GM23338 (cell line): ENCODE results near the gene DCLK3. TPM values are rescaled to one million over a fixed set of nuclear protein-coding genes. Genes with fewer than 3 reads are reported as not detected.

ENCODE experiments used
- ATAC-seq: fragments of 200-7000 bp; cut with Tn5 transposase; 3 replicates; pipeline ENCODE4 v1.9.1; 2020
- DNase-seq: peaks from one replicate; pipeline ENCODE4 v3.0.0-alpha.2; 2015; ENCODE audit warnings: low spot score
- H2AFZ ChIP-seq: fragments of 200-600 bp; sonication (generic); 2 replicates; pipeline ENCODE4 v1.8.0; 2016; ENCODE audit warnings: antibody characterized with exemption, mild to moderate bottlenecking, moderate library complexity
- H3F3A ChIP-seq: fragments of 200-600 bp; sonication (generic); replicated peaks from 2 replicates; pipeline ENCODE4 v1.8.0; 2017; ENCODE audit warnings: antibody characterized with exemption, mixed run types, low read depth
- H3K27ac ChIP-seq: fragments of 200-600 bp; sonication (generic); 2 replicates; pipeline ENCODE4 v1.6.1; 2016; ENCODE audit warnings: low read depth
- H3K27me3 ChIP-seq: fragments of 200-600 bp; sonication (generic); 2 replicates; pipeline ENCODE4 v1.8.0; 2016; ENCODE audit warnings: mild to moderate bottlenecking, mixed run types, moderate library complexity; ENCODE audit not compliant: insufficient read depth
- H3K36me3 ChIP-seq: fragments of 200-600 bp; sonication (generic); 2 replicates; pipeline ENCODE4 v1.8.0; 2016; ENCODE audit warnings: mild to moderate bottlenecking; ENCODE audit not compliant: insufficient read depth
- H3K4me1 ChIP-seq: fragments of 200-600 bp; sonication (generic); 2 replicates; pipeline ENCODE4 v1.8.0; 2016; ENCODE audit warnings: mild to moderate bottlenecking, moderate library complexity; ENCODE audit not compliant: insufficient read depth
- H3K4me2 ChIP-seq: fragments of 200-600 bp; sonication (generic); 2 replicates; pipeline ENCODE4 v1.7.1; 2017; ENCODE audit warnings: mixed run types
- H3K4me3 ChIP-seq: fragments of 200-600 bp; sonication (generic); 2 replicates; pipeline ENCODE4 v1.6.1; 2016; ENCODE audit warnings: mixed run types
- H3K79me2 ChIP-seq: fragments of 200-600 bp; sonication (generic); replicated peaks from 2 replicates; pipeline ENCODE4 v1.8.0; 2017; ENCODE audit warnings: mild to moderate bottlenecking; ENCODE audit not compliant: insufficient read depth
- H3K9me2 ChIP-seq: fragments of 200-600 bp; sonication (generic); 2 replicates; pipeline ENCODE4 v1.8.0; 2017; ENCODE audit not compliant: insufficient read depth
- H4K20me1 ChIP-seq: fragments of 200-600 bp; sonication (generic); replicated peaks from 2 replicates; pipeline ENCODE4 v1.8.0; 2017; ENCODE audit warnings: mild to moderate bottlenecking; ENCODE audit not compliant: insufficient read depth
- H3K27ac Mint-ChIP-seq: 2 replicates; pipeline ENCODE4 v1.8.0; 2020; ENCODE audit warnings: inconsistent platforms, mild to moderate bottlenecking, moderate library complexity, mixed read lengths
- H3K27me3 Mint-ChIP-seq: 3 replicates; pipeline ENCODE4 v1.8.0; 2022; ENCODE audit warnings: low read depth, mild to moderate bottlenecking, moderate library complexity, mixed read lengths, inconsistent platforms; ENCODE audit not compliant: insufficient read depth, poor library complexity
- H3K36me3 Mint-ChIP-seq: 3 replicates; pipeline ENCODE4 v1.8.0; 2021; ENCODE audit warnings: low read depth, mild to moderate bottlenecking, inconsistent platforms, moderate library complexity, mixed read lengths
- H3K4me1 Mint-ChIP-seq: 3 replicates; pipeline ENCODE4 v1.8.0; 2020; ENCODE audit warnings: mild to moderate bottlenecking, inconsistent platforms, mixed read lengths
- H3K4me3 Mint-ChIP-seq: 3 replicates; pipeline ENCODE4 v1.8.0; 2021; ENCODE audit warnings: moderate library complexity, mild to moderate bottlenecking, inconsistent platforms, mixed read lengths
- H3K9me3 Mint-ChIP-seq: 3 replicates; pipeline ENCODE4 v1.8.0; 2020; ENCODE audit warnings: moderate library complexity, mild to moderate bottlenecking, inconsistent platforms, mixed read lengths
- CREB1 ChIP-seq: fragments of 250-450 bp; sonication (Bioruptor Pico); IDR thresholded peaks from 2 replicates; pipeline ENCODE4 v1.5.0; 2020; ENCODE audit warnings: low read depth, mild to moderate bottlenecking, moderate library complexity
- CTCF ChIP-seq, 2 experiments: fragments of 200-600 bp in 1 of 2; sonication (generic) in 1 of 2; conservative IDR thresholded peaks; 2 replicates each; pipeline versions ENCODE4 v1.5.1 to v1.6.1; 2016 to 2017; ENCODE audit warnings: antibody characterized with exemption in 2 of 2, low read depth in 2 of 2, mild to moderate bottlenecking in 2 of 2, moderate library complexity in 1 of 2
- ETS1 ChIP-seq: IDR thresholded peaks from 2 replicates; pipeline ENCODE4 v1.6.1; 2016; ENCODE audit warnings: antibody characterized with exemption
- EZH2 ChIP-seq: fragments of 200-600 bp; sonication (generic); IDR thresholded peaks from one replicate; pipeline ENCODE4 v1.8.0; 2017; ENCODE audit warnings: antibody characterized with exemption, mild to moderate bottlenecking, low read depth; ENCODE audit not compliant: unreplicated experiment
- EZH2phosphoT487 ChIP-seq: fragments of 200-600 bp; sonication (generic); IDR thresholded peaks from one replicate; pipeline ENCODE4 v1.8.1; 2018; ENCODE audit warnings: antibody characterized with exemption; ENCODE audit not compliant: unreplicated experiment
- JUNB ChIP-seq: IDR thresholded peaks from one replicate; pipeline ENCODE4 v1.6.1; 2016; ENCODE audit warnings: antibody characterized with exemption; ENCODE audit not compliant: unreplicated experiment
- NANOG ChIP-seq: IDR thresholded peaks from 2 replicates; pipeline ENCODE4 v1.6.1; 2016; ENCODE audit warnings: antibody characterized with exemption, borderline replicate concordance
- POLR2AphosphoS5 ChIP-seq: IDR thresholded peaks from 2 replicates; pipeline ENCODE4 v1.6.1; 2016; ENCODE audit warnings: antibody characterized with exemption, low read depth
- STAT1 ChIP-seq: IDR thresholded peaks from one replicate; pipeline ENCODE4 v1.6.1; 2016; ENCODE audit warnings: antibody characterized with exemption; ENCODE audit not compliant: unreplicated experiment
- ZNF114 ChIP-seq: fragments of 250-450 bp; sonication (Bioruptor Pico); IDR thresholded peaks from 2 replicates; pipeline ENCODE4 v1.5.0; 2020; ENCODE audit warnings: mild to moderate bottlenecking, moderate library complexity
- ZNF331 ChIP-seq: fragments of 250-450 bp; sonication (Bioruptor Pico); IDR thresholded peaks from 2 replicates; pipeline ENCODE4 v1.5.0; 2020; ENCODE audit warnings: low read depth, mild to moderate bottlenecking, moderate library complexity
- polyA plus RNA-seq: library from polyadenylated mRNA; unstranded; fragments of >200 nt; fragmentation: Nextera tagmentation; extraction: Ambion mirVana; gene quantifications from 2 replicates; pipeline ENCODE4 v1.2.1, GENCODE V29; 2016
- total RNA-seq: library from RNA; depleted of rRNA; stranded (reverse); fragments of >200 nt; shearing (Covaris generic); gene quantifications from 2 replicates; pipeline ENCODE4 v1.2.3, GENCODE V29; 2014
- TF ChIP-seq, protein P1 (sequence below): fragments of 250-450 bp; sonication (Bioruptor Pico); IDR thresholded peaks from 2 replicates; pipeline ENCODE4 v1.5.0; 2020; ENCODE audit warnings: mild to moderate bottlenecking, moderate library complexity
- TF ChIP-seq, protein P2 (sequence below): IDR thresholded peaks from one replicate; pipeline ENCODE4 v1.6.1; 2018; ENCODE audit warnings: antibody characterized with exemption; ENCODE audit not compliant: unreplicated experiment

The DCLK3 gene
- total and polyA plus RNA-seq, 2 experiments from 2014 or later: 0.40 to 0.66 TPM

- no peak for TF ChIP-seq CREB1 (CRISPR knock-in tag)
- no peak for TF ChIP-seq ZNF114 (CRISPR knock-in tag)
- TF ChIP-seq CTCF (conservative IDR thresholded peaks at IDR 0.05; ENCODE audit: low read depth in 2 of 2): no peak
- no peak for TF ChIP-seq ZNF331 (CRISPR knock-in tag)
- no peak for TF ChIP-seq EZH2phosphoT487
- TF ChIP-seq STAT1: no peak
- TF ChIP-seq, protein P1, sequence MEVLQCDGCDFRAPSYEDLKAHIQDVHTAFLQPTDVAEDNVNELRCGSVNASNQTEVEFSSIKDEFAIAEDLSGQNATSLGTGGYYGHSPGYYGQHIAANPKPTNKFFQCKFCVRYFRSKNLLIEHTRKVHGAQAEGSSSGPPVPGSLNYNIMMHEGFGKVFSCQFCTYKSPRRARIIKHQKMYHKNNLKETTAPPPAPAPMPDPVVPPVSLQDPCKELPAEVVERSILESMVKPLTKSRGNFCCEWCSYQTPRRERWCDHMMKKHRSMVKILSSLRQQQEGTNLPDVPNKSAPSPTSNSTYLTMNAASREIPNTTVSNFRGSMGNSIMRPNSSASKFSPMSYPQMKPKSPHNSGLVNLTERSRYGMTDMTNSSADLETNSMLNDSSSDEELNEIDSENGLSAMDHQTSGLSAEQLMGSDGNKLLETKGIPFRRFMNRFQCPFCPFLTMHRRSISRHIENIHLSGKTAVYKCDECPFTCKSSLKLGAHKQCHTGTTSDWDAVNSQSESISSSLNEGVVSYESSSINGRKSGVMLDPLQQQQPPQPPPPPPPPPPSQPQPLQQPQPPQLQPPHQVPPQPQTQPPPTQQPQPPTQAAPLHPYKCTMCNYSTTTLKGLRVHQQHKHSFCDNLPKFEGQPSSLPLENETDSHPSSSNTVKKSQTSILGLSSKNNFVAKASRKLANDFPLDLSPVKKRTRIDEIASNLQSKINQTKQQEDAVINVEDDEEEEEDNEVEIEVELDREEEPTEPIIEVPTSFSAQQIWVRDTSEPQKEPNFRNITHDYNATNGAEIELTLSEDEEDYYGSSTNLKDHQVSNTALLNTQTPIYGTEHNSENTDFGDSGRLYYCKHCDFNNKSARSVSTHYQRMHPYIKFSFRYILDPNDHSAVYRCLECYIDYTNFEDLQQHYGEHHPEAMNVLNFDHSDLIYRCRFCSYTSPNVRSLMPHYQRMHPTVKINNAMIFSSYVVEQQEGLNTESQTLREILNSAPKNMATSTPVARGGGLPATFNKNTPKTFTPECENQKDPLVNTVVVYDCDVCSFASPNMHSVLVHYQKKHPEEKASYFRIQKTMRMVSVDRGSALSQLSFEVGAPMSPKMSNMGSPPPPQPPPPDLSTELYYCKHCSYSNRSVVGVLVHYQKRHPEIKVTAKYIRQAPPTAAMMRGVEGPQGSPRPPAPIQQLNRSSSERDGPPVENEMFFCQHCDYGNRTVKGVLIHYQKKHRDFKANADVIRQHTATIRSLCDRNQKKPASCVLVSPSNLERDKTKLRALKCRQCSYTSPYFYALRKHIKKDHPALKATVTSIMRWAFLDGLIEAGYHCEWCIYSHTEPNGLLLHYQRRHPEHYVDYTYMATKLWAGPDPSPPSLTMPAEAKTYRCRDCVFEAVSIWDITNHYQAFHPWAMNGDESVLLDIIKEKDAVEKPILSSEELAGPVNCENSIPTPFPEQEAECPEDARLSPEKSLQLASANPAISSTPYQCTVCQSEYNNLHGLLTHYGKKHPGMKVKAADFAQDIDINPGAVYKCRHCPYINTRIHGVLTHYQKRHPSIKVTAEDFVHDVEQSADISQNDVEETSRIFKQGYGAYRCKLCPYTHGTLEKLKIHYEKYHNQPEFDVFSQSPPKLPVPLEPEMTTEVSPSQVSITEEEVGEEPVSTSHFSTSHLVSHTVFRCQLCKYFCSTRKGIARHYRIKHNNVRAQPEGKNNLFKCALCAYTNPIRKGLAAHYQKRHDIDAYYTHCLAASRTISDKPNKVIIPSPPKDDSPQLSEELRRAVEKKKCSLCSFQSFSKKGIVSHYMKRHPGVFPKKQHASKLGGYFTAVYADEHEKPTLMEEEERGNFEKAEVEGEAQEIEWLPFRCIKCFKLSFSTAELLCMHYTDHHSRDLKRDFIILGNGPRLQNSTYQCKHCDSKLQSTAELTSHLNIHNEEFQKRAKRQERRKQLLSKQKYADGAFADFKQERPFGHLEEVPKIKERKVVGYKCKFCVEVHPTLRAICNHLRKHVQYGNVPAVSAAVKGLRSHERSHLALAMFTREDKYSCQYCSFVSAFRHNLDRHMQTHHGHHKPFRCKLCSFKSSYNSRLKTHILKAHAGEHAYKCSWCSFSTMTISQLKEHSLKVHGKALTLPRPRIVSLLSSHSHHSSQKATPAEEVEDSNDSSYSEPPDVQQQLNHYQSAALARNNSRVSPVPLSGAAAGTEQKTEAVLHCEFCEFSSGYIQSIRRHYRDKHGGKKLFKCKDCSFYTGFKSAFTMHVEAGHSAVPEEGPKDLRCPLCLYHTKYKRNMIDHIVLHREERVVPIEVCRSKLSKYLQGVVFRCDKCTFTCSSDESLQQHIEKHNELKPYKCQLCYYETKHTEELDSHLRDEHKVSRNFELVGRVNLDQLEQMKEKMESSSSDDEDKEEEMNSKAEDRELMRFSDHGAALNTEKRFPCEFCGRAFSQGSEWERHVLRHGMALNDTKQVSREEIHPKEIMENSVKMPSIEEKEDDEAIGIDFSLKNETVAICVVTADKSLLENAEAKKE (CRISPR knock-in tag): no peak
- TF ChIP-seq, protein P2, sequence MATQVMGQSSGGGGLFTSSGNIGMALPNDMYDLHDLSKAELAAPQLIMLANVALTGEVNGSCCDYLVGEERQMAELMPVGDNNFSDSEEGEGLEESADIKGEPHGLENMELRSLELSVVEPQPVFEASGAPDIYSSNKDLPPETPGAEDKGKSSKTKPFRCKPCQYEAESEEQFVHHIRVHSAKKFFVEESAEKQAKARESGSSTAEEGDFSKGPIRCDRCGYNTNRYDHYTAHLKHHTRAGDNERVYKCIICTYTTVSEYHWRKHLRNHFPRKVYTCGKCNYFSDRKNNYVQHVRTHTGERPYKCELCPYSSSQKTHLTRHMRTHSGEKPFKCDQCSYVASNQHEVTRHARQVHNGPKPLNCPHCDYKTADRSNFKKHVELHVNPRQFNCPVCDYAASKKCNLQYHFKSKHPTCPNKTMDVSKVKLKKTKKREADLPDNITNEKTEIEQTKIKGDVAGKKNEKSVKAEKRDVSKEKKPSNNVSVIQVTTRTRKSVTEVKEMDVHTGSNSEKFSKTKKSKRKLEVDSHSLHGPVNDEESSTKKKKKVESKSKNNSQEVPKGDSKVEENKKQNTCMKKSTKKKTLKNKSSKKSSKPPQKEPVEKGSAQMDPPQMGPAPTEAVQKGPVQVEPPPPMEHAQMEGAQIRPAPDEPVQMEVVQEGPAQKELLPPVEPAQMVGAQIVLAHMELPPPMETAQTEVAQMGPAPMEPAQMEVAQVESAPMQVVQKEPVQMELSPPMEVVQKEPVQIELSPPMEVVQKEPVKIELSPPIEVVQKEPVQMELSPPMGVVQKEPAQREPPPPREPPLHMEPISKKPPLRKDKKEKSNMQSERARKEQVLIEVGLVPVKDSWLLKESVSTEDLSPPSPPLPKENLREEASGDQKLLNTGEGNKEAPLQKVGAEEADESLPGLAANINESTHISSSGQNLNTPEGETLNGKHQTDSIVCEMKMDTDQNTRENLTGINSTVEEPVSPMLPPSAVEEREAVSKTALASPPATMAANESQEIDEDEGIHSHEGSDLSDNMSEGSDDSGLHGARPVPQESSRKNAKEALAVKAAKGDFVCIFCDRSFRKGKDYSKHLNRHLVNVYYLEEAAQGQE: no peak
- TF ChIP-seq POLR2AphosphoS5: no peak
- TF ChIP-seq EZH2: no peak
- TF ChIP-seq ETS1: no peak
- TF ChIP-seq JUNB: no peak
- no peak for TF ChIP-seq NANOG
- Histone ChIP-seq H3F3A (no peaks in the 10 kb centered on the region), H3K4me1 (no peaks in the 10 kb centered on the region), H4K20me1 (no peaks in the 10 kb centered on the region), H3K4me2 (no peak overlapping the region), H3K4me3 (no peak overlapping the region), H3K27me3 (no peaks in the 10 kb centered on the region), H3K79me2 (no peaks in the 10 kb centered on the region), H3K27ac (no peak overlapping the region), H3K36me3 (no peaks in the 10 kb centered on the region), H2AFZ (no peak overlapping the region), H3K9me2 (no peaks in the 10 kb centered on the region)
- ATAC-seq (no peak), DNase-seq (no peak)
- no peaks in the 10 kb centered on the region for H3K9me3 Mint-ChIP-seq
- H3K4me3 Mint-ChIP-seq: no peak overlapping the region
- no peak overlapping the region for H3K27ac Mint-ChIP-seq
- H3K36me3 Mint-ChIP-seq: no peaks in the 10 kb centered on the region
- peaks cover 2% of the 10 kb centered on the region for H3K27me3 Mint-ChIP-seq
- H3K4me1 Mint-ChIP-seq: peaks cover 2% of the 10 kb centered on the region; the same call in 1 of the 3 replicates
These were observed 26.4 kb upstream of the DCLK3 start for GRCh38 chr3:36790765-36791164.
